SK-N-SH (cell line): ENCODE measurements around the gene AJM1. TPM values are rescaled to one million over a fixed set of nuclear protein-coding genes. Genes with fewer than 3 reads are reported as not detected.

Experiments
- CTCF ChIA-PET: fragments of 300-600, 350-600 bp; formaldehyde crosslinking; extraction: SDS; loops from one replicate; lab custom pipeline; 2021; lab: Yijun Ruan, JAX
- POLR2A ChIA-PET: fragments of 350-600 bp; sonication (Branson Sonifier 250); formaldehyde crosslinking; extraction: SDS; loops from one replicate; lab custom pipeline; 2020; ENCODE audit warnings: antibody characterized with exemption, inconsistent platforms; lab: Yijun Ruan, JAX
- DNase-seq: peaks from one replicate; pipeline ENCODE4 v3.0.0; 2012
- H2AFZ ChIP-seq: fragments of 200-600 bp; sonication (generic); 2 replicates; pipeline ENCODE4 v1.8.1; 2016; ENCODE audit warnings: antibody characterized with exemption, mild to moderate bottlenecking, low read depth
- H3F3A ChIP-seq: fragments of 200-600 bp; sonication (generic); replicated peaks from 2 replicates; pipeline ENCODE3; 2016; ENCODE audit warnings: antibody characterized with exemption, mild to moderate bottlenecking; ENCODE audit not compliant: insufficient read depth
- H3K27ac ChIP-seq, 2 experiments: fragments of 200-500 bp in 1 of 2; fragments of 200-600 bp in 1 of 2; sonication (Bioruptor generic) in 1 of 2; sonication (generic), shearing (Covaris generic) in 1 of 2; 2 replicates each; pipeline versions ENCODE4 v1.5.1 to v1.6.1; 2014 to 2016; ENCODE audit warnings: low read depth in 2 of 2, inconsistent platforms in 1 of 2, low read length in 1 of 2, mild to moderate bottlenecking in 1 of 2, mixed read lengths in 1 of 2
- H3K27me3 ChIP-seq: fragments of 200-600 bp; sonication (generic), shearing (Covaris generic); 2 replicates; pipeline ENCODE4 v1.6.1; 2016; ENCODE audit warnings: mixed run types; ENCODE audit not compliant: insufficient read depth
- H3K36me3 ChIP-seq, 2 experiments: fragments of 200-500 bp in 1 of 2; fragments of 200-600 bp in 1 of 2; sonication (Bioruptor generic) in 1 of 2; sonication (generic) in 1 of 2; replicated peaks in 1 of 2; 2 replicates each; pipeline versions ENCODE3 to v1.5.1; 2014 to 2016; ENCODE audit warnings: low read length in 1 of 2, mild to moderate bottlenecking in 1 of 2; ENCODE audit not compliant: insufficient read depth in 2 of 2, control insufficient read depth in 1 of 2
- H3K4me1 ChIP-seq, 2 experiments: fragments of 200-500 bp in 1 of 2; fragments of 200-600 bp in 1 of 2; sonication (Bioruptor generic) in 1 of 2; sonication (generic), shearing (Covaris generic) in 1 of 2; 2 replicates each; pipeline versions ENCODE4 v1.5.1 to v1.6.1; 2014 to 2016; ENCODE audit warnings: low read depth in 1 of 2, low read length in 1 of 2, mixed run types in 1 of 2; ENCODE audit not compliant: insufficient read depth in 2 of 2, control insufficient read depth in 1 of 2
- H3K4me2 ChIP-seq: fragments of 200-600 bp; sonication (generic), shearing (Covaris generic); 2 replicates; pipeline ENCODE4 v1.6.1; 2017; ENCODE audit warnings: mixed run types
- H3K4me3 ChIP-seq, 2 experiments: fragments of 200-500 bp in 1 of 2; fragments of 200-600 bp in 1 of 2; sonication (Bioruptor generic) in 1 of 2; sonication (generic), shearing (Covaris generic) in 1 of 2; 2 replicates each; pipeline versions ENCODE4 v1.5.1 to v1.8.1; 2014 to 2016; ENCODE audit warnings: low read depth in 2 of 2, inconsistent platforms in 1 of 2, low read length in 1 of 2, mild to moderate bottlenecking in 1 of 2, mixed read lengths in 1 of 2, moderate library complexity in 1 of 2
- H3K79me2 ChIP-seq: fragments of 200-600 bp; sonication (generic); 2 replicates; pipeline ENCODE4 v1.8.1; 2017; ENCODE audit warnings: mild to moderate bottlenecking; ENCODE audit not compliant: insufficient read depth
- H3K9ac ChIP-seq: fragments of 200-600 bp; sonication (generic); 2 replicates; pipeline ENCODE4 v1.6.1; 2017; ENCODE audit warnings: mixed run types
- H3K9me2 ChIP-seq: fragments of 200-600 bp; sonication (generic); 2 replicates; pipeline ENCODE4 v1.6.1; 2017; ENCODE audit warnings: mixed run types
- H3K9me3 ChIP-seq: fragments of 200-600 bp; sonication (generic); 2 replicates; pipeline ENCODE4 v1.6.1; 2017; ENCODE audit warnings: mixed run types, mild to moderate bottlenecking, moderate library complexity
- H4K20me1 ChIP-seq: fragments of 200-600 bp; sonication (generic); 2 replicates; pipeline ENCODE4 v1.6.1; 2017; ENCODE audit warnings: mild to moderate bottlenecking, mixed run types; ENCODE audit not compliant: insufficient read depth
- EZH2phosphoT487 ChIP-seq: fragments of 200-600 bp; sonication (generic); IDR thresholded peaks from 2 replicates; pipeline ENCODE4 v1.6.1; 2017; ENCODE audit warnings: low read depth, mixed run types, mild to moderate bottlenecking, antibody characterized with exemption, moderate library complexity, borderline replicate concordance
- GATA2 ChIP-seq: sonication (generic); formaldehyde crosslinking; IDR thresholded peaks from 2 replicates; pipeline ENCODE4 v1.5.0; 2020; ENCODE audit warnings: mild to moderate bottlenecking, missing genetic modification reagents
- MXI1 ChIP-seq: IDR thresholded peaks from 2 replicates; pipeline ENCODE4 v1.6.1; 2012; ENCODE audit warnings: mild to moderate bottlenecking, low read depth, low read length, improper control_type of control experiment
- RAD21 ChIP-seq: IDR thresholded peaks from 2 replicates; pipeline ENCODE4 v1.6.1; 2012; ENCODE audit warnings: mild to moderate bottlenecking, low read length
- RXRA ChIP-seq: IDR thresholded peaks from 2 replicates; pipeline ENCODE4 v1.4.0; 2012; ENCODE audit warnings: low read depth, mild to moderate bottlenecking, borderline replicate concordance
- SIN3A ChIP-seq: IDR thresholded peaks from 2 replicates; pipeline ENCODE4 v1.6.1; 2012; ENCODE audit warnings: low read depth, mild to moderate bottlenecking, low read length, moderate library complexity, borderline replicate concordance
- WGBS: methylation state at CpG from one replicate; pipeline ENCODE4 v1.1.6; 2017; ENCODE audit warnings: low lambda C conversion rate; 5-methylcytosine and 5-hydroxymethylcytosine counted together
- polyA plus RNA-seq, 3 experiments: library from polyadenylated mRNA; depleted of rRNA; stranded (reverse); fragments of >200 nt; gene quantifications; 2 replicates each; pipeline ENCODE4 v1.2.3, GENCODE V29; 2012
- TF ChIP-seq, protein P1 (sequence below): IDR thresholded peaks from 2 replicates; pipeline ENCODE4 v1.4.0; 2012; ENCODE audit warnings: low read depth, borderline replicate concordance
- TF ChIP-seq, protein P2 (sequence below): IDR thresholded peaks from 2 replicates; pipeline ENCODE4 v1.6.1; 2012; ENCODE audit warnings: mild to moderate bottlenecking, low read depth, low read length, moderate library complexity

AJM1 gene
- polyA plus RNA-seq, 1 of the 3 experiments (the other 2 are of a cell fraction): 2.4 TPM

DNA sequence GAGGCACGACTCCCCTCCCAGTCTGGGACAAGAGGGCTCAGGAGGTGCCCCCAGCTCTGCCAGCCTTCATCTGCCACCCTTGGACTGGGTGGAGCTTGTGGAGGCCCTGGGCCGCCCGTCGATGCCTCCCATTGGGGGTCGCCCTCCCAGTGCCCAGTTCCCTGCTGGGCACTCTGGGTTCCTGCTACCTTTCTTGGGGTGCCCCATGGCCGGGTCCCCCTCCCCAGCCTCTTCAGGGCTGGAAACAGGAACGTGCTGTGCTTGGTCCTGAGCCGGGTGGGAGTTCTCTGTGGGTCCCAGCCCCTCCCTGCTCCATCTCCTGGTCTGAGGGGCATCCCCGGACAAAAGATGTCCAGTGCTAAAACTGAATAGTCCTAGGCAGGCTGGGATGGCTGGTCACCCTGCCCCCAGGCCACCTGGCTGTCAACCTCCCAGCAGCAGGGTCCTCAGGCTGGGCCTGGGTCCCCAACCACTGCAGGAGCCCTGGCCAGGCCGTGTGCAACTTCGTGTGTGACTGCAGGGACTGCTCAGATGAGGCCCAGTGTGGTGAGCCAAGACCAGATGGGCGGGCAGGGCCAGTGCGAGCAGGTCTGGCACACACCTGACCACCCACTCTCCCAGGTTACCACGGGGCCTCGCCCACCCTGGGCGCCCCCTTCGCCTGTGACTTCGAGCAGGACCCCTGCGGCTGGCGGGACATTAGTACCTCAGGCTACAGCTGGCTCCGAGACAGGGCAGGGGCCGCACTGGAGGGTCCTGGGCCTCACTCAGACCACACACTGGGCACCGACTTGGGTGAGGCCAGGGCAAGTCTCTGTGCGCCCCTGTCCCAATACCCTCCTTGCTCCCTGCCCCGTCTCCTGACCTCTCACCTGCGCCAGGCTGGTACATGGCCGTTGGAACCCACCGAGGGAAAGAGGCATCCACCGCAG lies 10.7 kb downstream of the AJM1 start:
- TF ChIP-seq, protein P1, sequence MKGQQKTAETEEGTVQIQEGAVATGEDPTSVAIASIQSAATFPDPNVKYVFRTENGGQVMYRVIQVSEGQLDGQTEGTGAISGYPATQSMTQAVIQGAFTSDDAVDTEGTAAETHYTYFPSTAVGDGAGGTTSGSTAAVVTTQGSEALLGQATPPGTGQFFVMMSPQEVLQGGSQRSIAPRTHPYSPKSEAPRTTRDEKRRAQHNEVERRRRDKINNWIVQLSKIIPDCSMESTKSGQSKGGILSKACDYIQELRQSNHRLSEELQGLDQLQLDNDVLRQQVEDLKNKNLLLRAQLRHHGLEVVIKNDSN: no peak
- TF ChIP-seq SIN3A (no peak), RXRA (no peak), GATA2 (CRISPR knock-in tag) (no peak)
- Histone ChIP-seq H3K4me3 (no peak overlapping the region), H3F3A (no peaks in the 10 kb centered on the region), H3K27me3 (no peaks in the 10 kb centered on the region), H3K4me1 (peaks cover 4 to 13% of the 10 kb centered on the region in 2 experiments; a peak in 2 of 4 replicates), H3K27ac (no peak overlapping the region; a peak in 1 of 4 replicates), H3K36me3 (peaks cover 0 to 8% of the 10 kb centered on the region in 2 experiments), H2AFZ (no peak overlapping the region), H3K9me2 (no peaks in the 10 kb centered on the region), H4K20me1 (no peaks in the 10 kb centered on the region; the same call in 1 of the 2 replicates), H3K79me2 (peaks cover 16% of the 10 kb centered on the region; the same call in 1 of the 2 replicates), H3K4me2 (no peak overlapping the region), H3K9me3 (no peaks in the 10 kb centered on the region), H3K9ac (no peak overlapping the region)
- ChIA-PET POLR2A (no interaction called here), CTCF (interaction anchor here (1.2 to 2.2 kb wide), 2 partner anchors 10 to 176 kb away, joined by 3 to 9 read pairs; partner anchors contain the start of gene AJM1)
- no peak for DNase-seq
- WGBS: 91% methylated on average over 10 of the region's 29 CpGs

DNA sequence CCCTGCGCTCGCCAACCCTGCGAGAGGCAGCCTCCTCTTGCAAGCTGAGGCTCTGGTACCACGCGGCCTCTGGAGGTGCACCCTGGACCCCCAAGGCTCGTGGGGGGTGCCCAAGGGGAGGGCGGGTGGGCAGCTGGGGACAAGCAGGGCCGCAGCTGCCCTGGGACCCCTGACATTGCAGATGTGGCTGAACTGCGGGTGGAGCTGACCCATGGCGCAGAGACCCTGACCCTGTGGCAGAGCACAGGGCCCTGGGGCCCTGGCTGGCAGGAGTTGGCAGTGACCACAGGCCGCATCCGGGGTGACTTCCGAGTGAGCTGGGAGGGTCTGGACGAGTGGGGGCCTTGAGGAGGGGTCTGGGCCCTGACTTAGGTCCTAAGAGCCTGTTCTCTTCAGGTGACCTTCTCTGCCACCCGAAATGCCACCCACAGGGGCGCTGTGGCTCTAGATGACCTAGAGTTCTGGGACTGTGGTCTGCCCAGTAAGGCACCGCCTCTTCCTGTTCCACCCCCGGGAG lies 11.4 kb downstream of the AJM1 start:
- WGBS: 90% methylated on average over 10 of the region's 18 CpGs
- H3K9ac ChIP-seq: no peak overlapping the region
- H3K4me2 ChIP-seq: no peak overlapping the region
- no peak overlapping the region; a peak in 1 of 4 replicates for H3K27ac ChIP-seq
- TF ChIP-seq, protein P2, sequence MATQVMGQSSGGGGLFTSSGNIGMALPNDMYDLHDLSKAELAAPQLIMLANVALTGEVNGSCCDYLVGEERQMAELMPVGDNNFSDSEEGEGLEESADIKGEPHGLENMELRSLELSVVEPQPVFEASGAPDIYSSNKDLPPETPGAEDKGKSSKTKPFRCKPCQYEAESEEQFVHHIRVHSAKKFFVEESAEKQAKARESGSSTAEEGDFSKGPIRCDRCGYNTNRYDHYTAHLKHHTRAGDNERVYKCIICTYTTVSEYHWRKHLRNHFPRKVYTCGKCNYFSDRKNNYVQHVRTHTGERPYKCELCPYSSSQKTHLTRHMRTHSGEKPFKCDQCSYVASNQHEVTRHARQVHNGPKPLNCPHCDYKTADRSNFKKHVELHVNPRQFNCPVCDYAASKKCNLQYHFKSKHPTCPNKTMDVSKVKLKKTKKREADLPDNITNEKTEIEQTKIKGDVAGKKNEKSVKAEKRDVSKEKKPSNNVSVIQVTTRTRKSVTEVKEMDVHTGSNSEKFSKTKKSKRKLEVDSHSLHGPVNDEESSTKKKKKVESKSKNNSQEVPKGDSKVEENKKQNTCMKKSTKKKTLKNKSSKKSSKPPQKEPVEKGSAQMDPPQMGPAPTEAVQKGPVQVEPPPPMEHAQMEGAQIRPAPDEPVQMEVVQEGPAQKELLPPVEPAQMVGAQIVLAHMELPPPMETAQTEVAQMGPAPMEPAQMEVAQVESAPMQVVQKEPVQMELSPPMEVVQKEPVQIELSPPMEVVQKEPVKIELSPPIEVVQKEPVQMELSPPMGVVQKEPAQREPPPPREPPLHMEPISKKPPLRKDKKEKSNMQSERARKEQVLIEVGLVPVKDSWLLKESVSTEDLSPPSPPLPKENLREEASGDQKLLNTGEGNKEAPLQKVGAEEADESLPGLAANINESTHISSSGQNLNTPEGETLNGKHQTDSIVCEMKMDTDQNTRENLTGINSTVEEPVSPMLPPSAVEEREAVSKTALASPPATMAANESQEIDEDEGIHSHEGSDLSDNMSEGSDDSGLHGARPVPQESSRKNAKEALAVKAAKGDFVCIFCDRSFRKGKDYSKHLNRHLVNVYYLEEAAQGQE: no peak
- no peak for TF ChIP-seq RAD21
- TF ChIP-seq SIN3A: no peak
- no peak for TF ChIP-seq MXI1
- no peak for TF ChIP-seq EZH2phosphoT487
- H2AFZ ChIP-seq: no peak overlapping the region
- no peaks in the 10 kb centered on the region; the same call in 1 of the 2 replicates for H4K20me1 ChIP-seq
- no peaks in the 10 kb centered on the region for H3F3A ChIP-seq
- DNase-seq: no peak
- no peak overlapping the region for H3K4me3 ChIP-seq
- H3K36me3 ChIP-seq: peaks cover 0 to 11% of the 10 kb centered on the region in 2 experiments
- peaks cover 4 to 14% of the 10 kb centered on the region in 2 experiments; a peak in 2 of 4 replicates for H3K4me1 ChIP-seq
- H3K9me2 ChIP-seq: no peaks in the 10 kb centered on the region
- ChIA-PET POLR2A (no interaction called here), CTCF (interaction anchor here (2.2 kb wide), 1 partner anchor 11 kb away, joined by 9 read pairs; the partner anchor contains the start of gene AJM1)
- no peaks in the 10 kb centered on the region for H3K9me3 ChIP-seq
- peaks cover 15% of the 10 kb centered on the region; the same call in 1 of the 2 replicates for H3K79me2 ChIP-seq
- no peaks in the 10 kb centered on the region for H3K27me3 ChIP-seq
